WERI-Rb-1 (cell line): ENCODE results near the gene DHRSX.

Experiments used
- DNase-seq: peaks from one replicate; pipeline ENCODE4 v3.0.0-alpha.2; 2020
- H3K27ac ChIP-seq: fragments of 250-450 bp; sonication (Bioruptor Pico); 2 replicates; pipeline ENCODE4 v1.5.1; 2020; ENCODE audit warnings: mild to moderate bottlenecking, moderate library complexity
- H3K27me3 ChIP-seq: fragments of 250-450 bp; sonication (Bioruptor Pico); 2 replicates; pipeline ENCODE4 v1.5.1; 2021; ENCODE audit warnings: mild to moderate bottlenecking, low read depth, moderate library complexity; ENCODE audit not compliant: insufficient read depth, severe bottlenecking
- H3K36me3 ChIP-seq: fragments of 250-450 bp; sonication (Bioruptor Pico); 2 replicates; pipeline ENCODE4 v1.5.1; 2020; ENCODE audit warnings: mild to moderate bottlenecking, moderate library complexity
- H3K4me3 ChIP-seq: 2 replicates; pipeline ENCODE4 v1.5.1; 2011; ENCODE audit warnings: low read depth, mild to moderate bottlenecking, control low read depth, low read length
- H3K9me3 ChIP-seq: fragments of 250-450 bp; sonication (Bioruptor Pico); 2 replicates; pipeline ENCODE4 v1.5.1; 2021; ENCODE audit warnings: mild to moderate bottlenecking, moderate library complexity; ENCODE audit not compliant: severe bottlenecking
- CTCF ChIP-seq: IDR thresholded peaks from 2 replicates; pipeline ENCODE4 v1.5.1; 2011; ENCODE audit warnings: low read depth, mild to moderate bottlenecking, control low read depth, inconsistent platforms, low read length

The DHRSX gene

GRCh38 chrX:2442694-2443093, 58.1 kb downstream of the DHRSX start:
- no peak for TF ChIP-seq CTCF
- Histone ChIP-seq H3K4me3 (no peak overlapping the region), H3K27ac (no peak overlapping the region), H3K27me3 (no peaks in the 10 kb centered on the region), H3K9me3 (peaks cover 8% of the 10 kb centered on the region), H3K36me3 (peaks cover 15% of the 10 kb centered on the region)
- DNase-seq = no peak

- Histone ChIP-seq H3K9me3 (peaks cover 8% of the 10 kb centered on the region), H3K27me3 (no peaks in the 10 kb centered on the region), H3K27ac (no peak overlapping the region), H3K36me3 (peaks cover 11% of the 10 kb centered on the region), H3K4me3 (no peak overlapping the region)
- no peak for DNase-seq
- no peak for TF ChIP-seq CTCF
Measured at GRCh38 chrX:2441466-2441865, 59.3 kb downstream of the DHRSX start.

GRCh38 chrX:2439613-2440012, 61.2 kb downstream of the DHRSX start:
- TF ChIP-seq CTCF = no peak
- Histone ChIP-seq H3K9me3 (peaks cover 8% of the 10 kb centered on the region), H3K27ac (no peak overlapping the region), H3K27me3 (no peaks in the 10 kb centered on the region), H3K4me3 (no peak overlapping the region), H3K36me3 (peaks cover 11% of the 10 kb centered on the region)
- DNase-seq = no peak

- DNase-seq = no peak
- Histone ChIP-seq H3K36me3 (peaks cover 14% of the 10 kb centered on the region), H3K27me3 (no peaks in the 10 kb centered on the region), H3K9me3 (peaks cover 8% of the 10 kb centered on the region), H3K27ac (no peak overlapping the region), H3K4me3 (no peak overlapping the region)
- no peak for TF ChIP-seq CTCF
Measured at GRCh38 chrX:2435465-2435864, 65.3 kb downstream of the DHRSX start.

GRCh38 chrX:2434270-2435163, 66.3 kb downstream of the DHRSX start:
- no peak for TF ChIP-seq CTCF
- no peak overlapping the region for H3K27ac ChIP-seq
- H3K9me3 ChIP-seq = peaks cover 4% of the 10 kb centered on the region

More at GRCh38 chrX:2434270-2435163, 66.3 kb downstream of the DHRSX start:
- H3K36me3 ChIP-seq = peaks cover 11% of the 10 kb centered on the region
- H3K27me3 ChIP-seq = no peaks in the 10 kb centered on the region
- DNase-seq = no peak
- H3K4me3 ChIP-seq = no peak overlapping the region
